ENCODE data around the gene PLA2G6.
"Not testable (repeated sequence)": the region's sequence is repeated elsewhere in the genome, so short reads cannot be mapped to it uniquely, and the experiment has no call there.

Gene PLA2G6

DNA sequence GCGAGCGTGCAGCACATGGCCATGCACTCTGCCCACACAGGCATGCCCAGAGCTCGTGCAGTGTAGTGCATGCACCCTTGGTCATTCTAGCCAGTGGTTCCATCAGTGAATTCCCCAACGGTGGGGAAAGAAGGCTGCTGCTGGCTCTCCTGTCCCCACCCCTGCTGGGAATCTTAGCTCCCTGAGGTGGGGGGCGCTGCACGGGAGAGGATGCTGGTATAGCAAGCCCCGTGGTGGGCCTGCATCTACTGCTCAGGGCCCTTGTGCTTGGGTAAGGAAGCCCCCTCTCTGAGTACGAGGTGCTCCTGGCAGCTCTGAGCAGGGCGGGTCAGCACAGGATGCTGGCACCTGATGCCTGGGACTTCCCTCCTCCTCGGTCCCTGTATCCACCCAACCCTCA lies 52.6 kb downstream of the PLA2G6 start:
- no peak for DNase-seq (ENCODE audit: low spot score)

DNA sequence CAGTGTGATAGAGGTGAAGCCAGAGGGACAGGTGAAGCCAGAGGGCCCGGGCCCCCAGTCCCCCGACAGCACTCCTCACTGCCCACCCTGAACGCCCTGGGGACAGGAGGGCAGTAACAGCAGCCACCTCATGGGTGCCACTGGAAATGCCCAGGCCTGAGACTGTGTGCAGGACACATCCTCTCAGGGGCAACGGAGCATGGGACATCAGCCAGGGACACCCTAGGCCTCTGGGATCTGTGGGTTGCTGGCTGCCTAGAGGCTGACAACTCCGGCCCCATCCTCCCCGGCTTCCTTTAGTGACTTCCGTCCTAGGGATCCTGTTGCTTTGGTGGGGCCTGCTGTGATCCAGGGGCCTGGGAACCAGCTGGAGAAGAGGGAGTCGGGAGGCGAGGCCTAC lies 53.8 kb downstream of the PLA2G6 start:
- no peak for DNase-seq (ENCODE audit: low spot score)

DNA sequence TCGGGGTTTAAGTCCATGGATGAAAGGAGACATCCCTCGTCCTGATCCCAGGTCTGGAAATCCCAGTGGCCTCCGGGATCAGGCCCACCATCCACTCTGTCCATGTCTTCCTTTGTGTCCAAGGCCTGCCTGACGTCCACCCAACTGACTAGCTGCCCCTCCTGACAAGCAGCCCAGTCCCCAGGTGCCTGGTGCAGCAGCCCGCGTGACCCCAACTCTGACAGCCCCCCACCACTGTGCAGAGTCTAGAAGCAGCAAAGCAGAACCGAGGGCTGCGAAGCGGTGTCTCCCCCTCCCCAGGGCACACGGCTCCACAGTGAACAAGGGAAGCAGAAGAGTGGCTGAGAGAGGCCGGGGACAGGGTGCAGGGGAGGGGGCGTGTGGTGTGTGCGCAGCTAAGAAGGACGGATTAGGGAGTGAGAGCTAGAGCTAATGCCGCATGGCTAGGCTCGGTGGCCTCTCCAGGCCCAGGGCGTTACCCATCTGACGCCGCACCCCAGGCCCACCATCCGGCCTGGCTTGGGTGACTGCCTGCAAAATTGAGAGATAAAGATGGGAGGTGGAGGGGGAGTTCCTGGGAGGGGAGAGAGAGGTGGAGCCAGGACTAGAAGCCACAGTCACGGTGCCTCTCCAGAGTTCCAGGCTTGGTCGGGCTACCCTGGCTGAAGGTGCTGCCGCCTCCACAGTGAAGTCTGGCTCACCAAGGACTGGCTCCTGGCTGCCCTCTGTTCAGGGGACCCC lies 54.5 kb downstream of the PLA2G6 start:
- no peak for DNase-seq (ENCODE audit: low spot score)

DNA sequence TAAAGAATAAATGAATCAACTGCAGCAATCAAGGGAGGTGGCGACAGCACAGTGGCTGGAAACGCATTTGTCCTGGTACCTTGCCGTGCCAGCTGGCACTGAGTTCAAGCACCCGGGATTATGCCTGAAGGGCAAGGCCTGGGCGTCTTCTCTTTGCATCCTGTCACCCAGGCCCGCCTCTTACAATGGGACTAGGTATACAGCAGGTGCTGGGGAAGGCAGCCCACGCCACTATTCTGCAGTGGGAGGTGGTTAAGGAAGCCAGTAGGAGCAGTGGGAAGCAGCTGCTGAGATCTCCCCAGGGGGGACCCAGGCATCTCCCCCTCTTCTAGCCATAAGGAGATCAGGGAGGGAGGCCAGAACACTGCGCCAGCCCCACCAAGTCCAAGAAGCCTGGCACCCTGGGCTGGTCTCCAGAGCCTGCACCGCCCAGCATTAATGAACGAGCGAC lies 55.9 kb downstream of the PLA2G6 start:
- no peak for DNase-seq (ENCODE audit: low spot score)

DNA sequence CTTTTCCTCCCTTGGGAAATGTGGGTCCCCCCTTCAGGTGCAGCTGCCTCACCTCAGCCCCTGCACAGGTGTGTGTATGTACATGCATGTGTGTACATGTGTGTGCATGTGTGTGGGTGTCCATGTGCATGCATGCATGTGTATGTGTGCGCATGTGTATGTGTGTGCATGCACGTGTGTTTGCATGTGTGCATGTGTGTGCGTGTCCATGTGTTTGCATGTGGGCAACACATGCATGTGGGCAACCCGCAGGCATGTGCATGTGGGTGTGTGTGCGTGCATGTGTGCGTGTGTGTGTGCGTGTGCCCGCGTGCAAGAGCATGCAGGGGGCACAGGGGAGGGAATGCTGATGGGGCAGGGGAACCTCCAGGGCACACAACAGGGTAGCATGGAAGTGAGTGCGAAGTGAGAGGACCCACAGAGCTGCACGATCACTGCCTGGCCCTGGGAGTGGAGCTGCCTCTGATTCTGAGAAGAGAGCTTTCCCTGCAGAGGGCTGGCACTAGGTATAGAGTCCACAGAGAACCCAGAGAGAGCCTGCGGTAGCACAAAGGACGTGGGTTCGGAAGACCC lies 56.5 kb downstream of the PLA2G6 start:
- no peak for DNase-seq (ENCODE audit: low spot score)

DNA sequence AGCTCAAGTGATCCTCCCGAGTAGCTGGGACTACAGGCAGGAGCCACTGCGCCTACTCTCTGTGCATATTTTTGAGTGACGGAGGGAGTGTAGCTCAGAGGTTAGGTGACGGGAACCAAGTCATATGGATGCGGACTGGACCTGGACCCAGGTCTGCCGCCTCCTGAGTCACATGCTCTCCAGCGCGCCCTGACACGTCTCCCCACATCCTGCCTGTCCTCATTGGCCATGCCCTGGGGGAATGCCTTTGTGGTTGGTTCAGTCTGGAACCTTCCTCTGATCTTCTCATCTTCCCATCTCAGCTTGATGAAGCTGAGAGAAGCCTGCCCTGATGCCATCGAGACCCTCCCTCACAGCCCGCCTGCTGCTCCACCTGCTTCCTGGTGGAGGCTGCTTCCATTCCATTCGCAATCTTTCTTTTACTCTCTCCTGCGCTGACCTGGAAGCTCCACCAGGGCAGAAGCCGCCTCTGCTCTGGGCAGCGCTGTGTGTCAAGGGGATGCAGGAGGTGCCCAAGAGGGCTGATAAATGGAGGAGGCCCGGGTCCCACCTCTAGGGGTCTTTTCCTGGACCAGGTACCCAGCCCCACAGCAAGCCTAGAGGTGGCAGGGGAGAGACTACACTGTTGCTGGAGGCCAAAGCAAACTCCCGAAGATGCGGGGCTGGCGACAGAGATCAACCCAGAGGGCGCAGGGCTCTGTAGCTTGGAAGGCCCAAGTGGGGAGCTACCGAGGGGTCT lies 57.2 kb downstream of the PLA2G6 start:
- DNase-seq (ENCODE audit: low spot score) = no peak

DNA sequence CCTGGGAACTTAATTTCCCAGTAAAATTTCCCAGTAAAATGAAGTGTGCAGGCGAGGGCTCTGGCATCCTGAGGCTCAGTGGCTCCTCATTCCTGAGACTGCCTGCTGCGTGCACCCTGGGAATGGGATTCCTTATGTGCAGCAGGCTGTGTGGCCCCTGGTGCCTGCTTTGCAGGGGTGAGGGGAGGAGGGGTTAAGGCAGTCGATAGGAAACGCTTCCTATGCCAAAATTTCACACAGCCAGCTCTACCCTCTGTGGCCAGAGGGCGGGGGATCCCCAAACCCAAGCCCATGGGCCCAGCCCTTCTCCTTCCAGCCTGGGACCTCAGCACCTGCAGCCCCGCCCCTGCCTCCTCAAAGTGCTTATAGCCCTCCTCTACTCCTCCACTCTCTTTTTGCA lies 59.0 kb downstream of the PLA2G6 start:
- no peak for DNase-seq (ENCODE audit: low spot score)

DNA sequence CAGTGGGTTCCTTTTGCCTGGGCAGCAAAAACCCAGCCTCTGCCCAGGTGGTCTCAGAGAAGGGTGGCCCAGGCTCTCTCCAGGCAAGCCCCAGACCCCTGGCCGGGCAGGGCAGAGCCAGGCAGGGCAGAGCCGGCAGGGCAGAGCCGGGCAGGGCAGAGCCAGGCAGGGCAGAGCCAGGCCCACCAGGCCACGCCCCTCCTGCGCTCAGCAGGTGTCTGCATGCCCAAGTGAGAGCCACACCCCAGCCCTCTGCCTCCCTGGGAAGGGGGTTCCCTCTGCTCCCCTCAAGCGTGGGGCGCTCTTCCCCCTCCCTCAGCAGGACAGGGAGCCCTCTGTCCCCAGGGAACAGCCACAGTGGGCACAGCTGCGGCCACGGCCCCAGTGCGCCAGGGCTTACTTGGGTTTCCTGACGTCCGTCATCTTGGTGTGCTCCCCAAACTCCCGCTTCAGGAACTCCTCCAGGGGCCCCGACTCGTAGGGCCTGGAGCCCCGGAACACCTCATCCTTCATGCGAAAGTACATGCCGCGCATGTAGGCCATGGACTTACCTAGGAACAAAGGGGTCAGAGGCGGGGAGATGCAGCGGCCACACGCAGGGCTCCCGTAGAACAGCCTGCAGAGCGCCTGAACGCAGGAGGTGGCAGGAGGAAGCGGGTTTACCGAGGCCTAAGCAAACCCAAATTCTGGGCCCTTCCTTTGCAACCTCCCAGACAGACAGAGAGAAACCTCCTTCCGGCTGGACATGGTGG lies 61.1 kb downstream of the PLA2G6 start:
- DNase-seq (ENCODE audit: low spot score) = no peak

DNA sequence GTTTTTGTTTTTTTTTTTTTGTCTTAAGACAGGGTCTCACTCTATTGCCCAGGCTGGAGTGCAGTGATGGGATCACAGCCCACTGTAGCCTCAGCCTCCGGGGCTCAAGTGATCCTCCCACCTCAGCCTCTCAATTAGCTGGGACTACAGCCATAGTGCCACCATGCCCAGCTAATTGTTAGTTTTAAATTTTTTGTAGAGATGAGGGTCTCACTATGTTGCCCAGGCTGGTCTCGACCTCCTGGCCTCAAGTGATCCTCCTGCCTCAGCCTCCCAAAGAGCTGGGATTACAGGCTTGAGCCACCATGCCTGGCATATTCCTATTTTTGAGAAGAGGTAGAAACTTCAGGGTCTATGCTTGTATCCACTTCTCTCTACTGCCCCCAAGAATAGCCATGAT lies 62.9 kb downstream of the PLA2G6 start:
- not testable (repeated sequence) for DNase-seq (ENCODE audit: low spot score)

DNA sequence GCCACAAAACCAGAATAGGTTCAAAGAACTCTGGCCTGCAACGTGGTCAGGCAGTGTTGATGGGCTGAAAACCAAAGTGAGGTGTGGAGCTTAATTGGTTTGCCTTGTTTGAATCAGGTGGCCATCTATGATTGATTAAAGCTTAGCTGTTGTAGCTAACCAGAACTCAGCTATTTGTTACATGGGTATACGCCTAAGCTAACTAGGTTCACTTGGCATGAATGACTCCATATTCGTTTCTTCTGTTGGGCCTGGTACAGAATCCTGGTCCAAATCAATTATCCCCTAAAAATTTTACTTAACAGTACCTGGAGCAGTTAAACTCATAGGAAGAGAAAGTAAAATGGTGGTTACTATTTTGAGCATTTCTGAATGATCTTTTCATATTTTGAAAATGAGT lies 63.4 kb downstream of the PLA2G6 start:
- no peak for DNase-seq (ENCODE audit: low spot score)

DNA sequence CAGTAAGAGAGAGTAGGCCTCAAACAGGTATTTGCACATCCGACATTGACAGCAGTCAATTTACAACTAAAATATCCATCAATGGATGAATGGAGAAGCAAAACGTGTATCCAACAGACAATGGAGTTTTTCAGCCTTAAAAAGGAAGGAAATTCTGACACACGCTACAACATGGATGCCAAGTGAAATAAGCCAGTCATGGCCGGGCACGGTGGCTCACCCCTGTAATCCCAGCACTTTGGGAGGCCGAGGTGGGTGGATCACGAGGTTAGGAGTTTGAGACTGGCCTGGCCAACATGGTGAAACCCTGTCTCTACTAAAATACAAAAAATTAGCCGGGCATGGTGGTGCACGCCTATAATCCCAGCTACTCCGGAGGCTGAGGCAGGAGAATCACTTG lies 64.1 kb downstream of the PLA2G6 start:
- DNase-seq (ENCODE audit: low spot score) = not testable (repeated sequence)

DNA sequence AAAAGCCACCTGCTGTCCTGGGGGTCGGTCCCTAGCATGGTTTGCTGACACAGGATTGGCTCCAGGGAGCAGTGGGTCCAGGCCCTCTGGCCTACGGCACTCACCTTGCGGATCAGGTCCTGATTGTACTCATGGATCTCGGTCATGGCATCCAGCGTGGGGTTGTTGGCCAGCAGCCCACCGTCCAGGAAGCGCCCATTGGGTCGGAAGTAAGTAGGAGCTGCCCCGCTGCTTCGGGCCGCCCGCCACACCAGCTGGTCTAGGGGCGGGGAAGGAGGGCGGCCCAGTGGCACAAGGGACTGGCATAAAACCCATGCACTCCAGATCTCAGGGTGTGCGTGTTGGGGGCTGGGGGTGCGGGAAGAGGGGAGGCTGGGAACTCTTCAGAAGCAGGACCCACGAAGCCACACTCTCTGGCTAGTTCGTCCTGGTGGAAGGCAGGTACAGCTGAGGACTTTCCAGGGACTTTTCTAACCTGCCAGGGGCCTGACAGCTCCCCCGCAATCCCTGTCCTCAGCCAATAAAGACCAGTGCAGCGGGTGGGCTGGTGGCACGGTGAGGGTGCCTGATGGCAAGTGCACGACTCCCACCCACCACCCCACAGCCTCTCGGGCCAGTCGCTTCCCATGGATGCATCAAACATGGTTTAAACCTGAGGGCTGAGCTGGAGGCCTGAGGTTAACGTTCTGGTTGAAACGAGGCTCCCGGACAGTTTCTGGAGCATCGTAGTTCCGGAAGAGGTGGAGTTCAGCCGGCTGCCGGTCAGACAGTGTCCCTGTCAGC lies 66.0 kb downstream of the PLA2G6 start:
- DNase-seq (ENCODE audit: low spot score) = no peak

DNA sequence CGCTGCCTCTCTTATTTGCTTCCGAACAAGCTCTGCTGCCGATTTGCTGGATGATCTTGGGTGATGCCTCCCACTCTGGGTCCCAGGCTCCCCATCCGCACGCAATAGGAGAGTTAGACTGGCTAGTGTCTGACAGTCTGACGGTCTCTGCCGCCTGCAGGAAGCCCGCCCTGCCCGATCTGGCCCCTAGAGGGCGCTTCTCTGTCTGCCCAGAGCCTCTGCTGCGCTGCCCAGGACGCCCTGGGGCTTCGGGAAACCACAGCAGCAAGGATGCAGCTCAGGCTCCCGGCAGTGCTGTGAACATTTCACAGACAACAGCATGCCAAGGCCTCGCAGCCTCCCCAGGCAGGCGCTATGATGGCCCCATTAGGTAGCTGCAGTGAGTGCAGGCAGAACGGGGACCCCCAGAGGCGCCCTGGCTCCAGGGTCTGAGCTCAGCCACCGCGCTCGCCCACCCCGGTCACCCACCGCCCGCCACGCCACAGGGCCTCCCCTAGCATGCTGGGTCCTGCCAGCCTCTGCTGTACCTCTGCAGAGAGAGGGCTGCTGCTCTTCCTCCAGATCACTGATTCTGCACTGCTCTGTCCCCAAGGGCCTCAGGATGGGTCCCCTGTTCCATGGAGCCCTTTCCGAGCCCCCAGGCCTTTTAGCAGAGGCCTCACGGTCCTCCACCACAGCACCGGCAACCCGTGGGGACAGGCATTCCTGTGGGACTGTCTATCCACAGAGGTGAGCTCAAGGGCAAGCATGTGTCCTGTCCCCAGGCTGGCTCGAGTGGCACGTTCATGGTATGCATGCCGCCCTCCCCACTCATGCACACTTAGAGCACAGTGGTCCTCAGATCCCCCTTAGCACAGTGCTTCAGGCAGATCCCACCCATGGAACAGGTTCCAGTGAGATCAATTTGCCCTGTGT lies 66.9 kb downstream of the PLA2G6 start:
- peak; percentile 90 for DNase-seq (ENCODE audit: low spot score)

DNA sequence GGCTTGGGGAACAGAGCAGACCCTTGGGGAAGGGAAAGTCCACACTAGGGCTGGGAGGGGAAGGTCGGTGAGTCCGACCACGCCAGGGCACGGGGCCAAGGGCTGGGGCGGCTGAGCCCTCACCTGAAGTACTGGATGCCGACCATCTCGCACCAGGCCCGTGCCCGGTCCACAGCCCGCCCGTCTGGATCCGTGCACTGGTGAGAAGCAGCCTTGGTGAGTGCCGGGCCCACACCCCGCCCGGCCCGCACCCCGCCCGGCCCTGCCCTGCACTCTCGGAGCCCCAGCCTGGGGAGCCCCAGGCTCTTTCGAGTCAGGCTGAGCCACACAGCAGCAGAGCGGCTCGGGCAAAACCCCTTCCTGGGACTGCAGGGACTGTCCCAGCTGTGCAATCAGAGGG lies 69.2 kb downstream of the PLA2G6 start:
- no peak for DNase-seq (ENCODE audit: low spot score)

DNA sequence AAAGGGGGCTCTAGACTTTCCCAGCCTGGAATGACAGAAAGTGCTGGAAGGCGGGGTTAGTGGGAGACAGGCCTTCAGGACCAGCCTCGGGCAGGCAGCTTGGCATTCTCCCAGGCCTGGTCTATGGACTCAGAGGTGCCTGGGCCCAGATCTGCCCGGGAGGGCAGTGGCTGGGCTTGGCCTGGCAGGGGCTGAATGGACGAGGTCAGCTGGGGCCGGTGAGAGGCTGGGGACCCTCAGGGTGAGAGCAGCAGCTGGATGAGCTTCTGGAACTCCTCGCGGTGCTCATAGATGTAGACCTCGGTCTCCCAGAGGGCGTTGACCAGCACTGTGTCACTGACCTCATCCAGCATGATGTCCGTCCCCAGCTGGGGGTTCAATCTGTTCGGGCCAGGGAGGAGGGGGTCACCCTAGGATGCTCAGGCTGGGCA lies 69.7 kb downstream of the PLA2G6 start:
- no peak for DNase-seq (ENCODE audit: low spot score)

DNA sequence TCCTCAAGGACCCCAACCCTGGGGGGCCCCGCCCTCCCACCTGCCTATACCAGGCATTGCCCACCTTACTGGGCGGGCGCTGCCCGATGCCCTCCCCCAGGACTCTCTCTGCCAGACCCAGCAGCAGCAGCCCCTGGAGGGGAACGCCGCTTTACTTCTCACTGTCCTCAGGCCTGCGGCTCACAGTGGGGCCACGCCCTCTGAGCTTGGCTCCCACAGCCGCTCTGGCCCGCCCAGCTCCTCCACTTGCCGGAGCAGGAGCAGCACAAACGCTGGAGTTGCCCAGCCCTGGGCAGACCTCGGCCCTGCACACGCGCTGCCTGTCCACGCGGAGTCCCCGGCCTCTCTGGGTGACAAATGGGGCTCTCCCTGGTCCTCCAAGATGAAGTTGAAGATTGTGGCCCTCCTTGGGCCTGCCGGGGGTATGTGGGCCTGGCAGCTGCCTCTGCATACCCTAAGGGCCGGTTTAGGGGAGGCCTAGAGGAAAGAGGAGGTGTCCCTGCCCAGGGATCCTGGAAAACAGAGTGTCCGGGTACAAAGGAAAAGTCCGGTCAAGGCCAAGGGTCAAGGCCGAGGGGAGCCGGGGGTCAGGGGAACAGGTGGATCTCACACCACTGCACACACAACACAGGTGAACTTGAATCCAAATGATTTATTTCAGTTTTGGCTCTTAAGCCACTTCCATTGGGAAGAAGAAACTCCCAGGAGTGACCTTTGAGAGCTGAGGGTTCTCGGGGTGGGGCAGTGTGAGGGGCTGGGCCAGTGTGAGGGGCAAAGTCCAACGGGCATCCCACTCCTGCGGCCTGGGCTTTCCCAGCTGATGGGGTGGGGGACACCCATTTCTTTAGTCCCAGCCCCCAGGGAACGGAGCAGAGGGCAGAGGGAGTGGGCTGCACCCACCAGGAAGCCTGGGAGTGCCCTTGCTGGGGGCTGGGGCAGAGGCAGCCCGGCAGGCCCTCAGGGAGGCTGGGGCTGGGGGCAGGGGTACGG lies 70.5 kb downstream of the PLA2G6 start:
- DNase-seq (ENCODE audit: low spot score) = no peak

DNA sequence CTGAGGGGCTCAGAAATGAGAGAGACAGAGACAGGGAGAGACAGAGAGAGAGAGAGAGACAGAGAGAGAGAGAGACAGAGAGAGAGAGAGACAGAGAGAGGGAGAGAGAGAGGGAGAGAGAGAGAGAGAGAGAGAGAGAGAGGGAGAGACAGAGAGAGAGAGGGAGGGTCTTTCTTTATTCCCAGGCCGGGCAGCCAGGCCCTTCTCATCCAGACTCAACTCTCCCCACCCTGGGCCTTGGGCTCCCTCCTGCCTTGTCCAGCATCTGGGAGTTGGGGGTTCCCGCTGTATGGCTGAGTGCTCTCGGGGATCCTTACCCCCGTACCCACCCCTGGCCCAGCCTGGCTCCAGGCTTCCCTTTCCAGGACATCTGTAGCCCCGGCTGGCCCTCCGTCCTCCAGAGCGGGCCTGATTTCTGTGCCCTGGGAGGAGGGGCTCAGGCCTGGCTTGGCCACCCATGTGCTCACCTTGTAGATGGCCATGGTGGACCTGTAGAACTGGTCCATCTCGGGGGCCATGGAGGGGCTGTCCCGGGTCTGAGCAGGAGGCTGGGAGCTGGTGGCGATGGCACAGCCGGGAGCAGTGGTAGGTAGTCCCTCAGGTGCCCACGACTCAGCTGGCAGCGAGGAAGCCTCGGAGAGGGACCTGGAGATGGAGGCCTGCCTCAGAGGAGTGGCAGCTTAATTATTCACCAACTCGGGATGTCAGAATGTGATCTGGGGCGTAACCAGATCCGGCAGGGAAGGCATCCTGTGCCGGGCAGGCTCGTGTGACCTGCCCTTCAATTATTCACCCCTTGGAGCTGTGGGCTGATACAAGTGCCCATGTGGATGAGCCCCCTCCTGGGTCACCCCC lies 71.4 kb downstream of the PLA2G6 start, which contains the start of gene BAIAP2L2:
BAIAP2L2 (minus strand) TSS at position 677 of the 855 bp plus-strand sequence; CDS start at position 518, 159 bp downstream.
- no peak for DNase-seq (ENCODE audit: low spot score)

DNA sequence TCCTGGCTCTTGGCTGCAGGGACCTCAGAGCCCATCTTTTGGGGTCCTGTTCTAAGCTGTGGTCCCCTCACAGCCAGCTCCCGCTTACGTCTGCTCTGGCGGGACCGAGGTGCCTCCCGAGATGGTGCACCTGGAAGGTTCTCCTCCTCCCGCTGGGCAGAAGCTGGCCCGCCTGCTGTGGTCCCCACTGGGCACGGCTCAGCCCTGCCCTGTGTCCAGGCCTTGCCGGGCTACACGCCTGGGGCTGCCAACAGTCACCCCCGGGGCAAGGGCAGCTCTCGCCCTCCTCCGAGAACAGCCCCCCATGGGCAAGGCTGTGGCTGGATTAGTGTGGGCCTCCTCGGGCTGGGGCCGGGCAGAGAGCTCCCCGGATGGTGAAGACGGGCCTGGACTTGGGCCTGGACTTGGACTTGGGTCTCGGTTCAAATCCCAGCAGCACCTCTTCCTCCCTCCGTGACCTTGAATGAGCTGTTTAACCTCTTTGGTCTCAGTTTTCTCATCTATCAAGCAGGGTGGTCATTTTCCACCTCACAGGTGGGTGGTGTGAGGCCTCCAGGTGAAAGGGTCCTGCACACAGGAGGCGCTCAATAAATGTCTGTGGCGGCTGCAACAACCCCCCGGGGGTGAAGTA lies 72.1 kb downstream of the PLA2G6 start:
- no peak for DNase-seq (ENCODE audit: low spot score)
